NB4 (cell line): ENCODE measurements around the gene SCGB3A1.

Experiments
- DNase-seq: peaks from one replicate; pipeline ENCODE4 v3.0.0; 2010; ENCODE audit warnings: low read depth
- H3K4me3 ChIP-seq: one replicate; pipeline ENCODE4 v1.5.1; 2011; ENCODE audit warnings: mild to moderate bottlenecking, low read depth, low read length, moderate library complexity
- MYC ChIP-seq: IDR thresholded peaks from 2 replicates; pipeline ENCODE4 v1.6.1; 2011; ENCODE audit warnings: low read depth, low read length
- POLR2A ChIP-seq: IDR thresholded peaks from 2 replicates; pipeline ENCODE4 v1.6.1; 2011; ENCODE audit warnings: mild to moderate bottlenecking; ENCODE audit not compliant: insufficient read length; ENCODE audit errors: extremely low read depth
- TF ChIP-seq, protein P1 (sequence below): IDR thresholded peaks from one replicate; pipeline ENCODE4 v1.5.1; 2012; ENCODE audit warnings: low read depth, low read length
- TF ChIP-seq, protein P2 (sequence below): IDR thresholded peaks from 2 replicates; pipeline ENCODE4 v1.6.1; 2011; ENCODE audit warnings: low read depth, low read length

Gene SCGB3A1

DNA sequence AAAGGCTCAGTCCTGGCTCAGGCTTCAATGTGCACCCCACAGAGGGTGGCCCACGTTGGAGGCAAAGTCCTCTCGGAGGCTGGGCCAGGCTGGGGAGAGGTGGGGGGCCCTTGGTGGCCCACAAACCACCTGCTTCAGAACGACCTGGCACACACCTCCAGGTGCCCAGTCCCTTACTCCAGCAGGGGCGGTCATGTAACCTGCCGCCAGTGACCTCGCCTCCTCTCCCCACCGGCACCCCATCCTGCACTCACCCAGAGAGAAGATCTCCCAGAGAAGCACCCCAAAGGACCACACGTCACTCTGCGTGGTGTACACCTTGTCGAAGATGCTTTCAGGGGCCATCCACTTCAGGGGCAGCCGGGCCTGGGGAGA lies 22.5 kb upstream of the SCGB3A1 start:
- H3K4me3 ChIP-seq, result no peak overlapping the region
- TF ChIP-seq, protein P1, sequence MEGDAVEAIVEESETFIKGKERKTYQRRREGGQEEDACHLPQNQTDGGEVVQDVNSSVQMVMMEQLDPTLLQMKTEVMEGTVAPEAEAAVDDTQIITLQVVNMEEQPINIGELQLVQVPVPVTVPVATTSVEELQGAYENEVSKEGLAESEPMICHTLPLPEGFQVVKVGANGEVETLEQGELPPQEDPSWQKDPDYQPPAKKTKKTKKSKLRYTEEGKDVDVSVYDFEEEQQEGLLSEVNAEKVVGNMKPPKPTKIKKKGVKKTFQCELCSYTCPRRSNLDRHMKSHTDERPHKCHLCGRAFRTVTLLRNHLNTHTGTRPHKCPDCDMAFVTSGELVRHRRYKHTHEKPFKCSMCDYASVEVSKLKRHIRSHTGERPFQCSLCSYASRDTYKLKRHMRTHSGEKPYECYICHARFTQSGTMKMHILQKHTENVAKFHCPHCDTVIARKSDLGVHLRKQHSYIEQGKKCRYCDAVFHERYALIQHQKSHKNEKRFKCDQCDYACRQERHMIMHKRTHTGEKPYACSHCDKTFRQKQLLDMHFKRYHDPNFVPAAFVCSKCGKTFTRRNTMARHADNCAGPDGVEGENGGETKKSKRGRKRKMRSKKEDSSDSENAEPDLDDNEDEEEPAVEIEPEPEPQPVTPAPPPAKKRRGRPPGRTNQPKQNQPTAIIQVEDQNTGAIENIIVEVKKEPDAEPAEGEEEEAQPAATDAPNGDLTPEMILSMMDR, result no peak
- TF ChIP-seq, protein P2, sequence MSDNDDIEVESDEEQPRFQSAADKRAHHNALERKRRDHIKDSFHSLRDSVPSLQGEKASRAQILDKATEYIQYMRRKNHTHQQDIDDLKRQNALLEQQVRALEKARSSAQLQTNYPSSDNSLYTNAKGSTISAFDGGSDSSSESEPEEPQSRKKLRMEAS, result no peak
- TF ChIP-seq MYC, result no peak
- TF ChIP-seq POLR2A, result no peak
- DNase-seq, result no peak

DNA sequence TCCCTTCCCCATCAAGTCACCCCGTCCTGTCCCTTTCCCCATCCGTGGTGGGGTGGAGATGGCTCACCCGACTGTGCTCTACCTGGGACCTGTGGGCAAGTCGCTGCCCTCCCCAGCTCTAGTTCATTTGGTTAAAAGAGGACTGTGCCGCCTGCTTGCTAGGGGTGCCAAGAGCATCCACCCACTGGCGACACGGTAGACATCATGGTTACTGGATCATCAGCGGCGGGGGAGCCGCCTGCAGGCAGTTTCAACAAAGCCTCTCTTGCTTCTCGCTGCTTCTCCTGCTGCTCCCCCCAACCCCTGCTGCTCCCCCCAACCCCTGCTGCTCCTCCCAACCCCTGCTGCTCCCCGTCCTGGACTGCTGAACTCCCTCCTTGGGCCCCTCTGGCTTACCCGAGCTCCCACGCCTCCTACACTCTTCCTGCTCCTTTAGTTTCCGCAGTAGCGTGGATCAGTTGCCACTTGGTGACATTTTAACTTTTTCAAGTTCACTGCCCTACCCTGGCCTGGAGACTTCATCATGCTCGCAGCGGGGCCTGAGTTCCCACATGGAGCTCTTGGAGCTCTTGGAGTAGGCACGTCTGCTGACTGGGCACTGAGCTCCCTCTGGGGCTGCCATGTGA lies 22.0 kb upstream of the SCGB3A1 start:
- no peak overlapping the region for H3K4me3 ChIP-seq
- DNase-seq, result no peak
- TF ChIP-seq, protein P2, result no peak
- TF ChIP-seq, protein P1, result no peak
- TF ChIP-seq POLR2A (no peak), MYC (no peak)

DNA sequence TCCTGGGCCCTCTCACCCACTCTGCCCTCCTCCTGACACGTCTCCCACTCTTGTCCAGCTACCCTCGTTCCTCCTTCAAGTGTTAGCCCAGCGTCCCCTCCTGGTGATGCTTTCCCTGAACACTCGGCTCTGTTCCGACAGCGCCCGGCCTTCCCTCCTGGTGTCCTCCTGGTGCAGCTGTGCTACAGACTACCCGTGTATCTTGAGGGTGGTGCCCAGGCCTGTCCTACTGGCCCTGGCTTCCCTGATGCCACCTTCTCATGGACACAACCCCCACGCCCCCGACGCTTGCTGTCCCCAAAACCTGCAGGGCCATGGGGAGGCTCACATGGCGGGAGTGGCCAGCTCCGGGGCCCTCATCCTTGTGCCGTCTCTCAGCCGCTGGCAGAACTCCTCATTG lies 21.4 kb upstream of the SCGB3A1 start:
- DNase-seq, result no peak
- no peak overlapping the region for H3K4me3 ChIP-seq
- TF ChIP-seq MYC (no peak), POLR2A (no peak)
- TF ChIP-seq, protein P1, result no peak
- TF ChIP-seq, protein P2, result no peak

DNA sequence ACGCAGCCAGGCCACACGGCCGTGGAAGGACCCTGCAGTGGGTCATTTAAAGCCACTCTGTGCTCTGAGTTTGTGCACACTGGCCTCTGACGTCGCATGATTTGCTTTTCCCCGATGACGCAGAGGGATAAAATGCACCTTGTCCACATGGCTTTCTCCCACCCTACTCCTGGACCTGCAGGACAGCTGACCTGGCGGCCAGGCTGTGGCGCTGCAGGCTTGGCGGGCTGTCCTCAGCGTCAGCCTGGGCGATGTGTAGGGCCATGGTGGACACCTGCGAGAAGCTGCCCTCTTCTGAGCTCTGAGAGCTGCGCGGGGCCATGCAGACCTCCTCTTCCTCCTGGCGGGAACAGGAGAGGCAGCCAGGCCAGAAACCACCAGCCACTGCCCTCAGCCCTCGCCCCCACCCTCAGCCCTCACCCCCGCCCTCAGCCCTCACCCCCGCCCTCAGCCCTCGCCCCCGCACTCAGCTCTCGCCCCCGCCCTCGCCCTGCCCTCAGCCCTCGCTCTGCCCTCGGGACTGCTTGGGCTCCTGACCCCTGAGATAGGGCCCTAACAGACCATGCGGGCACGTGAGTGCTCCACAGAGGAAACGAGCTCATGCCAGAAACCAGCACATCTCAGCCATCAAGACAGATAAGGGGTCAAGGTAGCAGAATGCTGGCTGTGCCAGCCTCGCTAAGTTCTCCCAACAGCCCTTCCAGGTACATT lies 20.0 kb upstream of the SCGB3A1 start:
- H3K4me3 ChIP-seq, result no peak overlapping the region
- peak; percentile 38 for DNase-seq
- TF ChIP-seq, protein P1, result no peak
- no peak for TF ChIP-seq POLR2A
- TF ChIP-seq, protein P2, result no peak
- no peak for TF ChIP-seq MYC

DNA sequence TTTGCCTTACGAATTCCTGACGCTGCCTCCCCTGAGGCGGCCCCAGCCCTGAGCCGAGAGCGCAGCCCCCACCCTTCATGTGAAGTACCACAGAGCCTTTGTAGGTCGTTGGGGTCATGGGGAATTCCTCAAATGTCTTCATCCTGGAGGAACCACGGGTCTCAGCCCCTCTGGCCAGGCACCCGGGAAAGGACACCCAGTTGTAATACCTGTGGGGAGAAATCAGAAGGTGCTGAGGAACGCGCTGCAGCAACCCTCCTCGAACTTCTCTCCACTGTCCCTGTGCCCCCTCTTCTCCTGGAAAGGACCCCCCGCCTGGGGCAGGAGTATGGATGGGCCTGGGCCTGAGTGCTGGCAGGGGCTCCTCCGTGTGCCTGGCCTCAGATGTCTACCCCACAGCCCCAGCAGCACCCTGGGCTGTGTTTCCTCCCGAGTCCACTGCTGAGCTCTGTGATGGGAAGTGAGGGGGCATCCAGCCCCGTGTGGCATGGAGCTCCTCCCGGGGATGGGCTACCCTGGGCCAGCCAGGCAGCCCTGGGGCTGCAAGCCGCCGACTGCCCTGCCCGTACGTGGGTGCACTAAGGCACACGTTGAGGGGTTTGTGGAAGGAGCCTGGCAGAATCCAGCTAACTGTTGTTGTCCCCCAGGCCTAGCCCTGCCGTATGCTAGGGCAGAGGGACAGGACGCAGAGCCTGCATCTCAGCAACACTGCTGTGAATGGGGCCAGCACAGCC lies 18.7 kb upstream of the SCGB3A1 start:
- DNase-seq, result no peak
- H3K4me3 ChIP-seq, result no peak overlapping the region
- TF ChIP-seq MYC (no peak), POLR2A (no peak)
- TF ChIP-seq, protein P1, result no peak
- TF ChIP-seq, protein P2, result no peak
